B cell (primary cell): ENCODE data around the gene DHDDS. TPM values are rescaled to one million over a fixed set of nuclear protein-coding genes. Genes with fewer than 3 reads are reported as not detected.

ENCODE experiments used
- ATAC-seq: fragments of 200-7000 bp; cut with Tn5 transposase; one replicate; pipeline ENCODE4 v1.10.0; 2021; ENCODE audit warnings: low read depth, mild to moderate bottlenecking, moderate number of reproducible peaks, moderate library complexity
- CTCF ChIA-PET: fragments of 350-600 bp; sonication (Branson Sonifier 250); formaldehyde crosslinking; loops from one replicate; lab custom pipeline; 2021; ENCODE audit warnings: antibody characterized with exemption, inconsistent platforms; lab: Charles Lee
- POLR2A ChIA-PET: fragments of 350-600 bp; sonication (Branson Sonifier 250); formaldehyde crosslinking; loops from one replicate; lab custom pipeline; 2021; ENCODE audit warnings: antibody characterized with exemption; lab: Charles Lee
- DNase-seq: peaks from one replicate; pipeline ENCODE4 v3.0.0; 2013
- H2AFZ ChIP-seq: 2 replicates; pipeline ENCODE4 v1.6.1; 2012; ENCODE audit warnings: mild to moderate bottlenecking, low read depth, low read length; ENCODE audit not compliant: insufficient read depth, poor library complexity, severe bottlenecking
- H3K27ac ChIP-seq, 2 donors: 1 replicate in 1 of 2; 2 replicates in 1 of 2; pipeline ENCODE4 v1.5.1; 2012 to 2013; ENCODE audit warnings: low read length in 2 of 2, mild to moderate bottlenecking in 2 of 2, moderate library complexity in 1 of 2
- H3K27me3 ChIP-seq, 4 experiments: fragments of 200-600 bp in 1 of 4; sonication (generic) in 1 of 4; replicated peaks in 1 of 4; 1 replicate in 2 of 4; 2 replicates in 2 of 4; pipeline versions ENCODE4 v1.6.1 to v1.7.0; 2013 to 2016; ENCODE audit warnings: low read length in 3 of 4, mild to moderate bottlenecking in 2 of 4, mixed read lengths in 1 of 4, moderate library complexity in 1 of 4; ENCODE audit not compliant: insufficient read depth in 4 of 4, control insufficient read depth in 3 of 4; ENCODE audit errors: control extremely low read depth in 1 of 4
- H3K36me3 ChIP-seq, 2 experiments: replicated peaks in 1 of 2; 1 replicate in 1 of 2; 2 replicates in 1 of 2; pipeline versions ENCODE4 v1.6.1 to v1.7.1; 2013; ENCODE audit warnings: low read length in 1 of 2; ENCODE audit not compliant: insufficient read depth in 2 of 2, control insufficient read depth in 1 of 2; ENCODE audit errors: control extremely low read depth in 1 of 2, extremely low read depth in 1 of 2
- H3K4me1 ChIP-seq, 2 donors: fragments of 200-600 bp in 1 of 2; sonication (generic) in 1 of 2; 1 replicate in 1 of 2; 2 replicates in 1 of 2; pipeline versions ENCODE4 v1.5.1 to v1.6.1; 2013 to 2017; ENCODE audit warnings: low read length in 2 of 2; ENCODE audit not compliant: control insufficient read depth in 2 of 2, insufficient read depth in 2 of 2
- H3K4me2 ChIP-seq: replicated peaks from 2 replicates; pipeline ENCODE3; 2012; ENCODE audit warnings: mild to moderate bottlenecking, low read depth, low read length; ENCODE audit not compliant: poor library complexity, severe bottlenecking
- H3K4me3 ChIP-seq, 5 experiments: fragments of 200-600 bp in 1 of 5; sonication (generic) in 1 of 5; 1 replicate in 3 of 5; 2 replicates in 2 of 5; pipeline versions ENCODE4 v1.5.1 to v1.7.0; 2011 to 2016; ENCODE audit warnings: low read length in 4 of 5, mild to moderate bottlenecking in 4 of 5, low read depth in 2 of 5, control low read depth in 1 of 5, moderate library complexity in 1 of 5; ENCODE audit not compliant: insufficient read depth in 1 of 5; ENCODE audit errors: control extremely low read depth in 1 of 5, extremely low read depth in 1 of 5
- H3K79me2 ChIP-seq: fragments of 200-600 bp; sonication (generic); one replicate; pipeline ENCODE4 v1.6.0; 2016; ENCODE audit warnings: low read length; ENCODE audit not compliant: control insufficient read depth, insufficient read depth
- H3K9ac ChIP-seq: fragments of 200-600 bp; sonication (generic); 2 replicates; pipeline ENCODE4 v1.6.1; 2017; ENCODE audit warnings: mild to moderate bottlenecking, low read length, moderate library complexity
- H3K9me3 ChIP-seq, 3 donors: one replicate each; pipeline versions ENCODE4 v1.6.1 to v1.7.1; 2013; ENCODE audit warnings: low read length in 2 of 3; ENCODE audit not compliant: control insufficient read depth in 2 of 3, insufficient read depth in 1 of 3; ENCODE audit errors: control extremely low read depth in 1 of 3
- H4K20me1 ChIP-seq: 2 replicates; pipeline ENCODE4 v1.6.0; 2012; ENCODE audit warnings: mild to moderate bottlenecking, low read length; ENCODE audit not compliant: insufficient read depth, control insufficient read depth, poor library complexity, severe bottlenecking
- H3K27ac Mint-ChIP-seq: one replicate; pipeline ENCODE4 v1.8.0; 2021; ENCODE audit warnings: mixed read lengths
- H3K27me3 Mint-ChIP-seq: one replicate; pipeline ENCODE4 v1.8.0; 2021; ENCODE audit warnings: mixed read lengths
- H3K4me1 Mint-ChIP-seq: one replicate; pipeline ENCODE4 v1.8.0; 2021; ENCODE audit warnings: mixed read lengths
- H3K4me3 Mint-ChIP-seq: one replicate; pipeline ENCODE4 v1.8.0; 2021; ENCODE audit warnings: mixed read lengths
- H3K9me3 Mint-ChIP-seq: one replicate; pipeline ENCODE4 v1.8.0; 2022; ENCODE audit warnings: mixed read lengths; ENCODE audit not compliant: insufficient read depth
- EZH2 ChIP-seq: IDR thresholded peaks from 2 replicates; pipeline ENCODE4 v1.6.1; 2012; ENCODE audit warnings: borderline replicate concordance, low read depth, mild to moderate bottlenecking, moderate library complexity, low read length; ENCODE audit not compliant: insufficient read depth, poor library complexity, severe bottlenecking
- whole genome bisulfite sequencing: methylation state at CpG from one replicate; pipeline ENCODE4 v1.1.5; 2013; ENCODE audit warnings: missing lambda C conversion rate; ENCODE audit not compliant: insufficient coverage; 5-methylcytosine and 5-hydroxymethylcytosine counted together
- intact Hi-C: fragments of 100-400 bp; cut with micrococcal nuclease; formaldehyde crosslinking; loops from one replicate; pipeline ENCODE4 v1.10.0; 2022
- polyA plus RNA-seq: library from polyadenylated mRNA; depleted of rRNA; stranded (reverse); fragments of >200 nt; gene quantifications from 2 replicates; pipeline ENCODE4 v1.2.3, GENCODE V29; 2012
- total RNA-seq, 2 donors: library from RNA; stranded (reverse); fragments of 120-200 nt in 1 of 2; gene quantifications; 1 replicate in 1 of 2; 2 replicates in 1 of 2; pipeline versions ENCODE4 v1.2.3 to v1.2.4, GENCODE V29; 2013 to 2022
- TF ChIP-seq, protein P1 (sequence below): fragments of 200-600 bp; IDR thresholded peaks from one replicate; pipeline ENCODE4 v1.8.0; 2022; ENCODE audit warnings: antibody characterized with exemption, mild to moderate bottlenecking

DHDDS gene
- total and polyA plus RNA-seq, 2 donors (not counting 1 experiment from before 2014, with no cell fraction given): 20.4 to 54.2 TPM

GRCh38 chr1:26452459-26453183 lies 20.5 kb downstream of the DHDDS start:
- no peak for DNase-seq
- WGBS: 100% methylated on average over 4 of the region's 5 CpGs

DNA sequence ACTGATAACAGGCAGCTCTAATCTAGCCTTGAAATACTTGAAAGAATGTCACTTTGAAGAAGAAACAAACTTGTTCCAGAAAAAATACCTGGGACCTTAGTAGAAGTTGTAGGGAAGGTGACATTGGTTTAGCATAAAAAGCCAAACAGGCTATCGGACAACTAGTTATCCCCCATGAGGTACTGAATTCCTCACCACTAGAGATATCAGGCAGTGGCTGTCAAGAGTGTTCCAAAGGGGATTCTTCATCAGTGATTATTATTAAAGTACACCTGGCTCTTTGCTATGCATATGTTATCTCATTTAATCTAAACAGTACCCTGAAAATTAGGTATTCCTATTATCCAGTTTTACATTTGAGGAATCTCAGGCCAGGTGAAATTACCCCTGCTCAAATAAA lies 27.0 kb downstream of the DHDDS start:
- Histone ChIP-seq H3K4me3 (no peak overlapping the region), H3K27ac (no peak overlapping the region), H3K9me3 (no peaks in the 10 kb centered on the region), H2AFZ (no peak overlapping the region), H3K27me3 (no peaks in the 10 kb centered on the region), H3K4me2 (no peak overlapping the region), H3K79me2 (no peaks in the 10 kb centered on the region), H3K4me1 (no peaks in the 10 kb centered on the region), H3K36me3 (peaks cover 16 to 45% of the 10 kb centered on the region in 2 experiments), H3K9ac (no peak overlapping the region), H4K20me1 (no peaks in the 10 kb centered on the region)
- POLR2A ChIA-PET: no interaction called here
- no peaks in the 10 kb centered on the region for H3K9me3 Mint-ChIP-seq
- CTCF ChIA-PET: no interaction called here
- DNase-seq: no peak
- WGBS: no CpG with 5 or more reads among the region's 1 CpG
- intact Hi-C loops: no loop called here
- no peaks in the 10 kb centered on the region for H3K4me1 Mint-ChIP-seq
- no peak overlapping the region for H3K27ac Mint-ChIP-seq
- no peaks in the 10 kb centered on the region for H3K27me3 Mint-ChIP-seq
- ATAC-seq: no peak
- no peak overlapping the region for H3K4me3 Mint-ChIP-seq
- TF ChIP-seq EZH2: no peak
- TF ChIP-seq, protein P1, sequence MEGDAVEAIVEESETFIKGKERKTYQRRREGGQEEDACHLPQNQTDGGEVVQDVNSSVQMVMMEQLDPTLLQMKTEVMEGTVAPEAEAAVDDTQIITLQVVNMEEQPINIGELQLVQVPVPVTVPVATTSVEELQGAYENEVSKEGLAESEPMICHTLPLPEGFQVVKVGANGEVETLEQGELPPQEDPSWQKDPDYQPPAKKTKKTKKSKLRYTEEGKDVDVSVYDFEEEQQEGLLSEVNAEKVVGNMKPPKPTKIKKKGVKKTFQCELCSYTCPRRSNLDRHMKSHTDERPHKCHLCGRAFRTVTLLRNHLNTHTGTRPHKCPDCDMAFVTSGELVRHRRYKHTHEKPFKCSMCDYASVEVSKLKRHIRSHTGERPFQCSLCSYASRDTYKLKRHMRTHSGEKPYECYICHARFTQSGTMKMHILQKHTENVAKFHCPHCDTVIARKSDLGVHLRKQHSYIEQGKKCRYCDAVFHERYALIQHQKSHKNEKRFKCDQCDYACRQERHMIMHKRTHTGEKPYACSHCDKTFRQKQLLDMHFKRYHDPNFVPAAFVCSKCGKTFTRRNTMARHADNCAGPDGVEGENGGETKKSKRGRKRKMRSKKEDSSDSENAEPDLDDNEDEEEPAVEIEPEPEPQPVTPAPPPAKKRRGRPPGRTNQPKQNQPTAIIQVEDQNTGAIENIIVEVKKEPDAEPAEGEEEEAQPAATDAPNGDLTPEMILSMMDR: no peak

More at GRCh38 chr1:26452459-26453183, 20.5 kb downstream of the DHDDS start:
- TF ChIP-seq, protein P1: no peak
- no peak for TF ChIP-seq EZH2
- Histone ChIP-seq H3K4me1 (peaks cover 2% of the 10 kb centered on the region in 2 donors), H3K27me3 (no peaks in the 10 kb centered on the region), H3K4me2 (no peak overlapping the region), H3K27ac (no peak overlapping the region), H3K4me3 (no peak overlapping the region), H4K20me1 (no peaks in the 10 kb centered on the region), H2AFZ (no peak overlapping the region), H3K9me3 (no peaks in the 10 kb centered on the region), H3K9ac (no peak overlapping the region), H3K36me3 (peaks cover 5 to 15% of the 10 kb centered on the region in 2 experiments), H3K79me2 (no peaks in the 10 kb centered on the region)
- Mint-ChIP-seq H3K9me3 (no peaks in the 10 kb centered on the region), H3K27ac (no peak overlapping the region), H3K27me3 (no peaks in the 10 kb centered on the region), H3K4me1 (peaks cover 3% of the 10 kb centered on the region), H3K4me3 (no peak overlapping the region)
- intact Hi-C loops: no loop called here
- ChIA-PET POLR2A (no interaction called here), CTCF (no interaction called here)
- ATAC-seq: no peak
